RWPE2 (cell line): ENCODE results near the gene AP2B1.

ENCODE experiments used
- ATAC-seq: fragments of 200-7000 bp; cut with Tn5 transposase; 3 replicates; pipeline ENCODE4 v1.9.1; 2021; ENCODE audit warnings: low read depth
- DNase-seq: peaks from one replicate; pipeline ENCODE4 v3.0.0-alpha.2; 2020; ENCODE audit warnings: low spot score
- H3K27ac ChIP-seq: fragments of 450-650 bp; 2 replicates; pipeline ENCODE4 v1.5.1; 2017; ENCODE audit warnings: mild to moderate bottlenecking; ENCODE audit not compliant: poor library complexity, severe bottlenecking
- H3K27me3 ChIP-seq: fragments of 250-450 bp; sonication (Bioruptor Pico); 2 replicates; pipeline ENCODE4 v1.5.1; 2021; ENCODE audit warnings: mild to moderate bottlenecking, moderate library complexity; ENCODE audit not compliant: insufficient read depth, poor library complexity, severe bottlenecking
- H3K36me3 ChIP-seq: fragments of 250-450 bp; sonication (Bioruptor Pico); 2 replicates; pipeline ENCODE4 v1.5.1; 2020; ENCODE audit warnings: low read depth, mild to moderate bottlenecking, moderate library complexity
- H3K4me1 ChIP-seq: fragments of 250-450 bp; sonication (Bioruptor Pico); 2 replicates; pipeline ENCODE4 v1.5.1; 2021; ENCODE audit warnings: mild to moderate bottlenecking, moderate library complexity; ENCODE audit not compliant: insufficient read depth, poor library complexity, severe bottlenecking
- H3K4me3 ChIP-seq: fragments of 250-450 bp; sonication (Bioruptor Pico); 2 replicates; pipeline ENCODE4 v1.5.1; 2021; ENCODE audit warnings: mild to moderate bottlenecking, moderate library complexity; ENCODE audit not compliant: severe bottlenecking
- H3K9me3 ChIP-seq: fragments of 250-450 bp; sonication (Bioruptor Pico); 2 replicates; pipeline ENCODE4 v1.5.1; 2021; ENCODE audit warnings: mild to moderate bottlenecking, moderate library complexity; ENCODE audit not compliant: severe bottlenecking
- TF ChIP-seq, protein P1 (sequence below): fragments of 450-650 bp; IDR thresholded peaks from one replicate; pipeline ENCODE4 v1.5.1; 2017; ENCODE audit warnings: mild to moderate bottlenecking, moderate library complexity; ENCODE audit not compliant: poor library complexity, severe bottlenecking

The AP2B1 gene

DNA sequence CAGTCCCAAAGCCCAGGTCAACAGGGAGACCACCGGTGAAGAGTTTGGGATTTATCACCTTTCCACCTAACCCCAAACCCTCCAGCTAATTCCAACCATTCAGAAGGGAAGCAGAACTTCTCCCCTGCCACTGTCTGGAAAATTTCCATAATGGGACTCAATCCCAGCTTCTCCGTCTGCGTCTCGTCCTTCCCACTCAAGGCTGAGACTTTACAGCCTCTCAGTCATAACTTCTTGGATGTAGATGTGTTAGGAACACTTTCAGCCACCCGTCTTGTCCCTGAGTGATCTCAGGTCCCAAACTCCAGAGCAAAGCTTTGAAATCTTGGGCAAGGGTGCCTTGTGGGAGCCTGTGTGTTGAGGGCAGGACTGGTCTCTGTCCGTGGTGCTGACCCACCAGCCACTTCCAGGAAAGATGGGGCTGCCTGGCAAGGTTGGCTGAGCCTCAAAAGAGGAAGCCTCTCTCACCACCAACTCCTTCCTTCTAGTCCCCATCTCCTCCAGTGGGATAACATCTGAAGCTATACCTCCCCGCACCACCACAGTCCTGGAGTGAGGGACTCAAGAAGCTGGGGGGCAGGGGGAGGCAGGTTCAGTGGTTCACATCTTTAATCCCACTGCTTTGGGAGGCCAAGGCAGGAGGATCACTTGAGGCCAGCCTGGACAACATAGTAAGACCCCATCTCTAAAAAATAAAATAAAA is 156.7 kb downstream of the AP2B1 start:
- Histone ChIP-seq H3K4me1 (peaks cover 10% of the 10 kb centered on the region), H3K9me3 (no peaks in the 10 kb centered on the region), H3K4me3 (no peak overlapping the region), H3K27me3 (peaks cover 33% of the 10 kb centered on the region), H3K27ac (no peak overlapping the region), H3K36me3 (no peaks in the 10 kb centered on the region)
- DNase-seq = no peak
- ATAC-seq = peak; percentile 12; the same call in 1 of the 3 replicates
- TF ChIP-seq, protein P1, sequence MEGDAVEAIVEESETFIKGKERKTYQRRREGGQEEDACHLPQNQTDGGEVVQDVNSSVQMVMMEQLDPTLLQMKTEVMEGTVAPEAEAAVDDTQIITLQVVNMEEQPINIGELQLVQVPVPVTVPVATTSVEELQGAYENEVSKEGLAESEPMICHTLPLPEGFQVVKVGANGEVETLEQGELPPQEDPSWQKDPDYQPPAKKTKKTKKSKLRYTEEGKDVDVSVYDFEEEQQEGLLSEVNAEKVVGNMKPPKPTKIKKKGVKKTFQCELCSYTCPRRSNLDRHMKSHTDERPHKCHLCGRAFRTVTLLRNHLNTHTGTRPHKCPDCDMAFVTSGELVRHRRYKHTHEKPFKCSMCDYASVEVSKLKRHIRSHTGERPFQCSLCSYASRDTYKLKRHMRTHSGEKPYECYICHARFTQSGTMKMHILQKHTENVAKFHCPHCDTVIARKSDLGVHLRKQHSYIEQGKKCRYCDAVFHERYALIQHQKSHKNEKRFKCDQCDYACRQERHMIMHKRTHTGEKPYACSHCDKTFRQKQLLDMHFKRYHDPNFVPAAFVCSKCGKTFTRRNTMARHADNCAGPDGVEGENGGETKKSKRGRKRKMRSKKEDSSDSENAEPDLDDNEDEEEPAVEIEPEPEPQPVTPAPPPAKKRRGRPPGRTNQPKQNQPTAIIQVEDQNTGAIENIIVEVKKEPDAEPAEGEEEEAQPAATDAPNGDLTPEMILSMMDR = no peak

DNA sequence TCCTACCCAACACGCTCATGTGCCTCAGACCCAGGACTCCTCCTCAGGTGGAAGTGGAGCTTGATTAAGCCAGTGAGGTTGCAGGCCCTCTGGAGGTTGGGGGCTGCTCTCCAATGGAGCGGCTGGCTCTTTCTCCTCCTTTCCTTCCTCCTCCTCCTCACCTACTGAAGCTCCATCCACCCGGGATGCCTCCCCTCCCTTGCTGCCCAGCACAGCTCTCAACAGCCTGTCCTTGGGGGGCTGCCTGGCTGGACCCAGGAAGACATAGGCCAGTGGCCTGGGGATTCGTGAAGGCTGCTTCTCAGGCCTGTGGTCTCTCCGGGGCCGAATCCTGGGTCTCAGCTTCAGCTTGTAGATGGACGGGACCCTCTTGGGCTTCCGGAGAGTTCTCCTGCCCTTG is 157.7 kb downstream of the AP2B1 start:
- ATAC-seq = no peak
- TF ChIP-seq, protein P1 = no peak
- H3K4me3 ChIP-seq = no peak overlapping the region
- no peak for DNase-seq
- H3K9me3 ChIP-seq = no peaks in the 10 kb centered on the region
- peaks cover 10% of the 10 kb centered on the region for H3K4me1 ChIP-seq
- no peaks in the 10 kb centered on the region for H3K36me3 ChIP-seq
- H3K27ac ChIP-seq = no peak overlapping the region
- peaks cover 32% of the 10 kb centered on the region for H3K27me3 ChIP-seq

DNA sequence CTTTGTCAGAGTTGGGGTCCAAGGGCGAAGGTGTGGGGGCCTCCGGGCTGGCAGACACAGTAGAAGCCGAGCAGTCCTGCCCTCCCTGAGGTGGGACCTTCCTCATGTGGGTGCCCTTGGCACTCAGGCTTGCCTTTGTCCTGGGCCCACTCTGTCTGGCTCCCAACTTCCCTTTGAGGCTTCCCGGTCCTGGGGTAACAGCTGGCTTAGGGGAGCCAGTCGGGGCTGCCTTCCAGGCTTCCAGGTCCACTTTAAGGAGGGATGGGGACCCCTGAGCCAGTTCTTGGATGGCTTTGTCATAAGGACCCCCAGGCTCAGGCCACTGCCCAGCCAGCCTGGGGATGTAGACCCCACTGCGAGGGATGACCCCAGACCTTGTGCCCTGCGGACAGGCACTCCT is 158.1 kb downstream of the AP2B1 start:
- TF ChIP-seq, protein P1 = no peak
- H3K4me3 ChIP-seq = no peak overlapping the region
- H3K27me3 ChIP-seq = peaks cover 28% of the 10 kb centered on the region
- DNase-seq (no peak), ATAC-seq (no peak)
- peaks cover 10% of the 10 kb centered on the region for H3K4me1 ChIP-seq
- no peaks in the 10 kb centered on the region for H3K9me3 ChIP-seq
- no peaks in the 10 kb centered on the region for H3K36me3 ChIP-seq
- H3K27ac ChIP-seq = no peak overlapping the region

DNA sequence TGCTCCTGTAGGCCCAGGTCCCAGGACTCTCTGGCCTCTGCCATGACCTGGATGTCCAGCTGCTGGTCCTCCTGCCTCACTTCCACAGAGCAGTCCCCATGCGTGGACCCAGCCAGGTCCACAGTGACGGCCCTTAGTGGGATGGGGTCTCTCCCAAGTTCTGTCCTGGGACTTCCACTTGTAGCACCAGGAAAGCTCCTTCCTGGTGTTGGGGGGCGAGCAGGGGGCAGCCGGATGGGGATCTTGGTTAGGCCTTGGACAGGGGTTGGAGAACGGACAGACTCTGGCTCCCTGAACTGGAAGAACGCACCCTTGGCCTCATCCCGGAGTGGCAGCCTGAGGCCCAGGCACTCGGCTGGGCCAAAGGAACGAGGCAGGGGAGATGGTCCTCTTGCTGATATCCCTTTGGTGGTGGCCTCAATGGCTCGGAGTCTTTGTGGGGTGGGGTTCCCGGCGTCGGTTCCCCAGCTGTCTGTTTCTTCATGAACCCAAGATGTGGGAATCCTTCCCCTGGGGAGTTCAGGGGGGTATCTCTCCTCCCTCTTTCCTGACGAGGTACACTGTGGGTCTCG is 158.7 kb downstream of the AP2B1 start:
- DNase-seq (no peak), ATAC-seq (no peak)
- H3K36me3 ChIP-seq = no peaks in the 10 kb centered on the region
- peaks cover 22% of the 10 kb centered on the region for H3K27me3 ChIP-seq
- no peaks in the 10 kb centered on the region for H3K9me3 ChIP-seq
- no peak overlapping the region for H3K4me3 ChIP-seq
- H3K4me1 ChIP-seq = peaks cover 10% of the 10 kb centered on the region
- TF ChIP-seq, protein P1 = no peak
- no peak overlapping the region for H3K27ac ChIP-seq

DNA sequence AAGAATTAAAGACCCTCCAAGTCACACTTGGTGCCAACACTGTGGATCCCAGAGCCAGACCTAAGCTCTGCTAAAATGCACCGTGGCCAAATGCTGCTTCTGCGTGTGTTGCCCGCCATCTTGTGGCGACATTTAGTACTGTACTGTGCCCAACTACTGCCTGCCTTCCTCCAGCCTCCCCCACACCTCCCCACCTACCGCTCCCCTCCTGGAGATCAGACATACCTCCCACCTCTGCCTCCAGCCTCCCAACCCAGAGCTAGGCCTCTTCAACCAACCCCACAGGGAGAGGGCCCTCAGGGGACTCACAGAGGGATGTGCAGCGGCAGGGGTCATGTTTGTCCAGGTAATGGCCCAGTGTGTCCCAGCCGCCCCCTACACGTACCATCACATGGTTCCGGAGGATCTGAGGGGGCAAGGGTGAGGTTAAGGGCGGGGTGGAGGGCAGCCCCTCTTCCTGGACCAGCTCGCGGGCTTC is 160.5 kb downstream of the AP2B1 start:
- peak; percentile 78 for ATAC-seq
- H3K27me3 ChIP-seq = peaks cover 5% of the 10 kb centered on the region
- H3K4me1 ChIP-seq = peaks cover 10% of the 10 kb centered on the region
- TF ChIP-seq, protein P1 = peak; percentile 90
- no peak for DNase-seq
- no peak overlapping the region for H3K4me3 ChIP-seq
- no peak overlapping the region for H3K27ac ChIP-seq
- no peaks in the 10 kb centered on the region for H3K36me3 ChIP-seq
- no peaks in the 10 kb centered on the region for H3K9me3 ChIP-seq
